ENCODE results near the gene EYS.

DNA sequence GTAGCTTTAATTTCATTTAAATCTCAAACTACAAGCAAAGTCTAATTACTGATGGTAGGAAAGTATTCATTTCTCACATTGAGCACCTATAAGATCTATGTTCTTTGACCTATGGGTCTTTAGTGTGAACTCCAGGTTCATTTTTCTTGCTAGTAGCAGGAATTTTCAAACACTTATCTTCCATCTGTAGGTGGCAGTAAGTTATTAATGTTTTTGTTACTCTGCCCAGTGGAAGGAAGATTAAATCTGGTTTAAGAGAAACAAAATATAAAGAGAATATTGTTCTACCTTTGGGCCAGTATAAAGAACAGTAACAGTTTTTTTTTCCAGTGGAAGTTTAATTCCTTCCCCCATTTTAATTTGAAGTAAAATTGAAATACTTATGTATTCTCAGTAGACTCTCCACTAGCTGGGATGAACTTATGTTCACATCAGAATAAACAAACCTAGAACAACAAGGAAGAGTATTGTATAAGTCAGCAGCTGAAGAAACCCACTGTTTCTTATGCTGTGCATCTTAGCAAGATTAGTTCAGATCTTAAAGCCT, 1743.2 kb downstream of the EYS start:
- no peak for TF ChIP-seq CCAR2 (IDR thresholded peaks at IDR 0.05; ENCODE audit: low read depth, low read length)
- no peak for TF ChIP-seq JUNB (CRISPR knock-in tag; conservative IDR thresholded peaks at IDR 0.05)
- TF ChIP-seq, protein P1, sequence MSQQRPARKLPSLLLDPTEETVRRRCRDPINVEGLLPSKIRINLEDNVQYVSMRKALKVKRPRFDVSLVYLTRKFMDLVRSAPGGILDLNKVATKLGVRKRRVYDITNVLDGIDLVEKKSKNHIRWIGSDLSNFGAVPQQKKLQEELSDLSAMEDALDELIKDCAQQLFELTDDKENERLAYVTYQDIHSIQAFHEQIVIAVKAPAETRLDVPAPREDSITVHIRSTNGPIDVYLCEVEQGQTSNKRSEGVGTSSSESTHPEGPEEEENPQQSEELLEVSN (IDR thresholded peaks at IDR 0.05; ENCODE audit: borderline replicate concordance in 1 of 2, extremely low read depth in 1 of 2, insufficient read depth in 1 of 2, insufficient read length in 1 of 2, low read depth in 1 of 2, low read length in 1 of 2, poor library complexity in 1 of 2, severe bottlenecking in 1 of 2), result no peak
- TF ChIP-seq, protein P2, sequence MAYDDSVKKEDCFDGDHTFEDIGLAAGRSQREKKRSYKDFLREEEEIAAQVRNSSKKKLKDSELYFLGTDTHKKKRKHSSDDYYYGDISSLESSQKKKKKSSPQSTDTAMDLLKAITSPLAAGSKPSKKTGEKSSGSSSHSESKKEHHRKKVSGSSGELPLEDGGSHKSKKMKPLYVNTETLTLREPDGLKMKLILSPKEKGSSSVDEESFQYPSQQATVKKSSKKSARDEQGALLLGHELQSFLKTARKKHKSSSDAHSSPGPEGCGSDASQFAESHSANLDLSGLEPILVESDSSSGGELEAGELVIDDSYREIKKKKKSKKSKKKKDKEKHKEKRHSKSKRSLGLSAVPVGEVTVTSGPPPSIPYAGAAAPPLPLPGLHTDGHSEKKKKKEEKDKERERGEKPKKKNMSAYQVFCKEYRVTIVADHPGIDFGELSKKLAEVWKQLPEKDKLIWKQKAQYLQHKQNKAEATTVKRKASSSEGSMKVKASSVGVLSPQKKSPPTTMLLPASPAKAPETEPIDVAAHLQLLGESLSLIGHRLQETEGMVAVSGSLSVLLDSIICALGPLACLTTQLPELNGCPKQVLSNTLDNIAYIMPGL (CRISPR knock-in tag; IDR thresholded peaks at IDR 0.05), result no peak
- no peak for TF ChIP-seq MAFK (IDR thresholded peaks at IDR 0.05; ENCODE audit: low read length)
- no peak for TF ChIP-seq SP2 (IDR thresholded peaks at IDR 0.05; ENCODE audit: extremely low read depth, low read depth, low read length, poor library complexity, severe bottlenecking)
- TF ChIP-seq POLR2A (conservative IDR thresholded peaks at IDR 0.05), result no peak
